Astrocyte (in vitro differentiated cells and primary cell): ENCODE measurements around the gene CIBAR2. TPM values are rescaled to one million over a fixed set of nuclear protein-coding genes. Genes with fewer than 3 reads are reported as not detected.

Source experiments
- DNase-seq: peaks from one replicate; pipeline ENCODE4 v3.0.0-alpha.2; 2010; ENCODE audit warnings: low read depth
- FAIRE-seq: peaks from 2 replicates; lab custom pipeline; 2011; peaks lifted over from hg19 to GRCh38; lab: Jason Lieb, UNC
- H2AFZ ChIP-seq: 2 replicates; pipeline ENCODE4 v1.6.0; 2012; ENCODE audit warnings: low read depth, low read length, inconsistent platforms
- H3K27ac ChIP-seq: 2 replicates; pipeline ENCODE4 v1.5.1; 2011; ENCODE audit warnings: low read depth, low read length, inconsistent platforms
- H3K27me3 ChIP-seq: 2 replicates; pipeline ENCODE4 v1.6.0; 2011; ENCODE audit warnings: low read length, inconsistent platforms; ENCODE audit not compliant: insufficient read depth
- H3K36me3 ChIP-seq: 2 replicates; pipeline ENCODE4 v1.5.1; 2011; ENCODE audit warnings: low read length, inconsistent platforms; ENCODE audit not compliant: insufficient read depth
- H3K4me1 ChIP-seq: 2 replicates; pipeline ENCODE4 v1.5.1; 2011; ENCODE audit warnings: low read length, inconsistent platforms; ENCODE audit not compliant: insufficient read depth
- H3K4me2 ChIP-seq: 2 replicates; pipeline ENCODE4 v1.6.0; 2012; ENCODE audit warnings: low read length, inconsistent platforms
- H3K4me3 ChIP-seq: 2 replicates; pipeline ENCODE4 v1.5.1; 2011; ENCODE audit warnings: low read depth, mild to moderate bottlenecking, low read length, inconsistent platforms; ENCODE audit not compliant: insufficient read depth
- H3K79me2 ChIP-seq: 2 replicates; pipeline ENCODE4 v1.6.0; 2012; ENCODE audit warnings: mild to moderate bottlenecking, low read length, inconsistent platforms; ENCODE audit not compliant: insufficient read depth
- H3K9ac ChIP-seq: 2 replicates; pipeline ENCODE4 v1.6.0; 2012; ENCODE audit warnings: mild to moderate bottlenecking, low read length, inconsistent platforms
- H3K9me3 ChIP-seq: 2 replicates; pipeline ENCODE4 v1.5.1; 2012; ENCODE audit warnings: low read depth, mild to moderate bottlenecking, low read length, inconsistent platforms; ENCODE audit not compliant: insufficient read depth
- H4K20me1 ChIP-seq: 2 replicates; pipeline ENCODE4 v1.6.0; 2012; ENCODE audit warnings: low read length, inconsistent platforms; ENCODE audit not compliant: insufficient read depth
- H3K27ac Mint-ChIP-seq: one replicate; pipeline ENCODE4 v1.8.0; 2021; ENCODE audit warnings: mild to moderate bottlenecking, mixed read lengths; ENCODE audit not compliant: unreplicated experiment
- H3K27me3 Mint-ChIP-seq: one replicate; pipeline ENCODE4 v1.8.0; 2021; ENCODE audit warnings: low read depth, mixed read lengths; ENCODE audit not compliant: unreplicated experiment
- H3K36me3 Mint-ChIP-seq: one replicate; pipeline ENCODE4 v1.8.0; 2021; ENCODE audit warnings: low read depth, mixed read lengths; ENCODE audit not compliant: unreplicated experiment
- H3K4me1 Mint-ChIP-seq: one replicate; pipeline ENCODE4 v1.8.0; 2021; ENCODE audit warnings: low read depth, mixed read lengths; ENCODE audit not compliant: unreplicated experiment
- H3K4me3 Mint-ChIP-seq: one replicate; pipeline ENCODE4 v1.8.0; 2021; ENCODE audit warnings: mild to moderate bottlenecking, moderate library complexity, mixed read lengths; ENCODE audit not compliant: unreplicated experiment
- H3K9me3 Mint-ChIP-seq: one replicate; pipeline ENCODE4 v1.8.0; 2021; ENCODE audit warnings: mild to moderate bottlenecking, mixed read lengths; ENCODE audit not compliant: unreplicated experiment
- EZH2 ChIP-seq: IDR thresholded peaks from 2 replicates; pipeline ENCODE4 v1.6.1; 2012; ENCODE audit warnings: mild to moderate bottlenecking, low read length, inconsistent platforms; ENCODE audit not compliant: insufficient read depth
- total RNA-seq: library from RNA; stranded (reverse); gene quantifications from 2 replicates; pipeline ENCODE4 v1.2.1, GENCODE V29; 2021
- TF ChIP-seq, protein P1 (sequence below): IDR thresholded peaks from 2 replicates; pipeline ENCODE4 v1.5.1; 2011; ENCODE audit warnings: low read depth, mild to moderate bottlenecking, inconsistent platforms, low read length, moderate library complexity; ENCODE audit not compliant: insufficient read depth

The CIBAR2 gene
- total RNA-seq, 1 donor from 2014 or later = not detected

DNA sequence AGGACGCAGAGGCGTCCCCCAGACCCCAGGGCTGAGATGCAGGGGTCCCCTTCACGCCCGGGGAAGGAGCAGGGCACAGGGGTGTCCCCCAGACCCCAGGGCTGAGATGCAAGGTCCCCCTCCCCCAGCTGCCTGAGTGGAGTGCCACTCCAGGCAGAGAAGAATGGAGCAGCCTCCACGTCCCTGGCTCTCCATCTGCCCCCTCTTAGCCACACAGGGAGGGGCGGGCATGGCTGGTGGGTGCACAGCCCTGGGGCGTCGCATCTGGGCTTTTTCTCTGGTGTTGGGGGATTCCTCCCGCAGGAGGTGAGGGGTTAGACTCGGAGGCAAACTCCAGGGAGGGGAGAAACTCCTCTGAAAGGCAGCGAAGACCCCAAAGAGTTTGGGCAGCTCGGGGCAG is 17.5 kb downstream of the CIBAR2 start:
- no peak for FAIRE-seq
- DNase-seq = no peak

DNA sequence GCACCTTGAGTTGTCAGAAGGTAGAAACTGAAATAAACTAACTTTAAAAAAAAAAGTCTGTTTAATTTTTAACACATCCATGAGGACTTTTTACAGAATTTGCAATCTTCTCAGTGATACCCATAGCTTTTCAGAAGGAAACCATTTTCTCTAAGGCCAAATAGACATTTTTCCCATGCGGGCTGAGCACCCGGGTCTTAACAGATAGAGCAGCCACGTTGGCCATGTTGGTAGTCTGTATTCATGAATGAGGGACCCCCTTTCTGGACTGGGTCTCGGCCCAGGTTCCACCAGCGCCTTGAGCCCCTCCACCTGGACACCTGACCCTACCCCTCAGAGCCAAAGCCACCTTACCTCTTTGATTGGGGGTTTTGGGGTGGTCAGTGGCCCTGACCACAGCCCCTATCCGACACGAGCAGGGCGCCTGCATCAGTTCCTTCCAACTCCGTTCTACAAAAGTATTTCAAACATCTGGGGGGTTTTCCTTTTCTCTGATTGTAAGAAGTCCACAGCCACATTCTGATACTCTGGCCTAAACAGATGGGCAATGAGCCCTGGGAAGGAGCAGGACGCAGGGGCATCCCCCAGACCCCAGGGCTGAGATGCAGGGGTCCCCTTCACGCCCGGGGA is 18.0 kb downstream of the CIBAR2 start:
- no peaks in the 10 kb centered on the region for H3K36me3 Mint-ChIP-seq
- no peak for DNase-seq
- peaks cover 11% of the 10 kb centered on the region for H3K27me3 ChIP-seq
- peaks cover 35% of the 10 kb centered on the region for H3K27me3 Mint-ChIP-seq
- H3K9me3 ChIP-seq = no peaks in the 10 kb centered on the region
- no peak overlapping the region for H3K27ac Mint-ChIP-seq
- H3K9me3 Mint-ChIP-seq = no peaks in the 10 kb centered on the region
- peaks cover 12% of the 10 kb centered on the region for H3K4me1 Mint-ChIP-seq
- no peak overlapping the region for H2AFZ ChIP-seq
- H3K4me2 ChIP-seq = no peak overlapping the region
- H3K79me2 ChIP-seq = no peaks in the 10 kb centered on the region
- no peak overlapping the region for H3K4me3 ChIP-seq
- no peak for FAIRE-seq
- H3K9ac ChIP-seq = no peak overlapping the region
- H3K4me1 ChIP-seq = peaks cover 6% of the 10 kb centered on the region
- peaks cover 4% of the 10 kb centered on the region for H4K20me1 ChIP-seq
- no peaks in the 10 kb centered on the region for H3K36me3 ChIP-seq
- no peak for TF ChIP-seq EZH2
- TF ChIP-seq, protein P1, sequence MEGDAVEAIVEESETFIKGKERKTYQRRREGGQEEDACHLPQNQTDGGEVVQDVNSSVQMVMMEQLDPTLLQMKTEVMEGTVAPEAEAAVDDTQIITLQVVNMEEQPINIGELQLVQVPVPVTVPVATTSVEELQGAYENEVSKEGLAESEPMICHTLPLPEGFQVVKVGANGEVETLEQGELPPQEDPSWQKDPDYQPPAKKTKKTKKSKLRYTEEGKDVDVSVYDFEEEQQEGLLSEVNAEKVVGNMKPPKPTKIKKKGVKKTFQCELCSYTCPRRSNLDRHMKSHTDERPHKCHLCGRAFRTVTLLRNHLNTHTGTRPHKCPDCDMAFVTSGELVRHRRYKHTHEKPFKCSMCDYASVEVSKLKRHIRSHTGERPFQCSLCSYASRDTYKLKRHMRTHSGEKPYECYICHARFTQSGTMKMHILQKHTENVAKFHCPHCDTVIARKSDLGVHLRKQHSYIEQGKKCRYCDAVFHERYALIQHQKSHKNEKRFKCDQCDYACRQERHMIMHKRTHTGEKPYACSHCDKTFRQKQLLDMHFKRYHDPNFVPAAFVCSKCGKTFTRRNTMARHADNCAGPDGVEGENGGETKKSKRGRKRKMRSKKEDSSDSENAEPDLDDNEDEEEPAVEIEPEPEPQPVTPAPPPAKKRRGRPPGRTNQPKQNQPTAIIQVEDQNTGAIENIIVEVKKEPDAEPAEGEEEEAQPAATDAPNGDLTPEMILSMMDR = no peak
- no peak overlapping the region for H3K27ac ChIP-seq
- no peak overlapping the region for H3K4me3 Mint-ChIP-seq

More for the DNA sequence above, 17.5 kb downstream of the CIBAR2 start:
- Histone ChIP-seq H3K4me2 (no peak overlapping the region), H3K4me3 (no peak overlapping the region), H3K27ac (no peak overlapping the region), H3K36me3 (no peaks in the 10 kb centered on the region), H4K20me1 (peaks cover 4% of the 10 kb centered on the region), H3K9ac (no peak overlapping the region), H3K27me3 (peaks cover 11% of the 10 kb centered on the region), H3K4me1 (peaks cover 6% of the 10 kb centered on the region), H3K79me2 (no peaks in the 10 kb centered on the region), H3K9me3 (no peaks in the 10 kb centered on the region), H2AFZ (no peak overlapping the region)
- Mint-ChIP-seq H3K4me1 (peaks cover 8% of the 10 kb centered on the region), H3K36me3 (no peaks in the 10 kb centered on the region), H3K27me3 (peaks cover 32% of the 10 kb centered on the region), H3K9me3 (no peaks in the 10 kb centered on the region), H3K4me3 (no peak overlapping the region), H3K27ac (no peak overlapping the region)
- TF ChIP-seq, protein P1 = no peak
- TF ChIP-seq EZH2 = no peak

GRCh38 chr16:85093705-85094104 is 18.6 kb downstream of the CIBAR2 start:
- H3K36me3 ChIP-seq = no peaks in the 10 kb centered on the region
- H3K9me3 ChIP-seq = no peaks in the 10 kb centered on the region
- no peaks in the 10 kb centered on the region for H3K79me2 ChIP-seq
- peaks cover 2% of the 10 kb centered on the region for H3K36me3 Mint-ChIP-seq
- H4K20me1 ChIP-seq = peaks cover 4% of the 10 kb centered on the region
- no peak overlapping the region for H3K4me3 Mint-ChIP-seq
- no peak overlapping the region for H3K4me2 ChIP-seq
- H3K4me1 ChIP-seq = peaks cover 6% of the 10 kb centered on the region
- peaks cover 11% of the 10 kb centered on the region for H3K27me3 ChIP-seq
- H3K9me3 Mint-ChIP-seq = no peaks in the 10 kb centered on the region
- TF ChIP-seq, protein P1 = no peak
- no peak for TF ChIP-seq EZH2
- H3K27ac Mint-ChIP-seq = no peak overlapping the region
- peaks cover 12% of the 10 kb centered on the region for H3K4me1 Mint-ChIP-seq
- FAIRE-seq = no peak
- DNase-seq = no peak
- H2AFZ ChIP-seq = no peak overlapping the region
- no peak overlapping the region for H3K4me3 ChIP-seq
- peaks cover 33% of the 10 kb centered on the region for H3K27me3 Mint-ChIP-seq
- H3K9ac ChIP-seq = no peak overlapping the region
- H3K27ac ChIP-seq = no peak overlapping the region
